ENCODE measurements around the gene NT5C3A. TPM values are rescaled to one million over a fixed set of nuclear protein-coding genes. Genes with fewer than 3 reads are reported as not detected.

Gene NT5C3A
- total and polyA plus RNA-seq, 2 of the 8 experiments (the other 6 are each of a cell fraction or from before 2014, with no cell fraction given), result 7.5 to 22.7 TPM

GRCh38 chr7:33087356-33087755 is 24.8 kb upstream of the NT5C3A start:
- Histone ChIP-seq H3K14ac (ENCODE audit: insufficient read length) (no peak overlapping the region), H3K79me1 (ENCODE audit: low read depth, low read length) (no peaks in the 10 kb centered on the region), H4K8ac (ENCODE audit: extremely low read depth, insufficient read depth, low read length) (no peak overlapping the region), H3K9me3 (ENCODE audit: insufficient read depth in 2 of 2, low read depth in 1 of 2, low read length in 1 of 2) (no peaks in the 10 kb centered on the region), H2AFZ (ENCODE audit: low read length) (no peak overlapping the region), H3K27ac (ENCODE audit: low read depth, low read length) (no peak overlapping the region), H3K4me1 (replicated peaks in 1 of 4; ENCODE audit: control insufficient read depth in 3 of 4, insufficient read depth in 4 of 4, low read length in 3 of 4) (no peaks in the 10 kb centered on the region), H3K79me2 (ENCODE audit: control insufficient read depth in 1 of 2, insufficient read depth in 2 of 2, low read length in 2 of 2) (no peaks in the 10 kb centered on the region), H2BK12ac (ENCODE audit: low read depth, low read length) (no peak overlapping the region), H3K4me2 (ENCODE audit: insufficient read depth in 1 of 2, low read depth in 2 of 2, low read length in 2 of 2) (no peak overlapping the region), H2BK20ac (ENCODE audit: low read length) (no peak overlapping the region), H2BK15ac (ENCODE audit: low read length) (no peak overlapping the region), H4K20me1 (replicated peaks in 1 of 2; ENCODE audit: control insufficient read depth in 1 of 2, insufficient read depth in 2 of 2, low read length in 2 of 2) (no peaks in the 10 kb centered on the region), H4K91ac (replicated peaks; ENCODE audit: insufficient read length, low read length) (no peak overlapping the region), H3K23me2 (ENCODE audit: low read depth, low read length) (no peaks in the 10 kb centered on the region), H3K23ac (ENCODE audit: insufficient read length) (no peak overlapping the region), H2BK5ac (ENCODE audit: low read depth, low read length) (no peak overlapping the region), H3K4me3 (ENCODE audit: extremely low read depth in 1 of 4, insufficient read depth in 2 of 4, low read depth in 3 of 4, low read length in 4 of 4) (no peak overlapping the region), H3K18ac (ENCODE audit: extremely low read depth, low read length) (no peak overlapping the region), H3K56ac (replicated peaks; ENCODE audit: insufficient read length, low read depth, low read length) (no peak overlapping the region), H3K4ac (replicated peaks; ENCODE audit: insufficient read length, low read depth, low read length) (no peak overlapping the region), H2AK5ac (ENCODE audit: low read depth, low read length) (no peak overlapping the region), H3K27me3 (replicated peaks in 1 of 4; ENCODE audit: control insufficient read depth in 3 of 4, extremely low read depth in 1 of 4, insufficient read depth in 3 of 4, low read length in 3 of 4) (no peaks in the 10 kb centered on the region), H3K36me3 (ENCODE audit: control insufficient read depth in 2 of 4, insufficient read depth in 4 of 4, low read length in 3 of 4) (no peaks in the 10 kb centered on the region), H3K9ac (replicated peaks in 1 of 4; ENCODE audit: extremely low read depth in 1 of 4, low read depth in 3 of 4, low read length in 3 of 4) (no peak overlapping the region), H4K5ac (ENCODE audit: insufficient read length, low read depth, low read length) (no peak overlapping the region), H2BK120ac (replicated peaks; ENCODE audit: low read depth, low read length) (no peak overlapping the region)
- FAIRE-seq (no peak), DNase-seq (ENCODE audit: low read depth in 1 of 2, low spot score in 2 of 2) (no peak)
- WGBS, 2 experiments (ENCODE audit: extremely low coverage in 1 of 2, insufficient coverage in 1 of 2, insufficient read length in 1 of 2, insufficient replicate concordance in 2 of 2, low coverage in 1 of 2, low lambda C conversion rate in 2 of 2, missing lambda C conversion rate in 1 of 2), result 68% methylated on average over 2 of the region's 2 CpGs; no CpG with 5 or more reads in 1 of the 2 experiments
- POLR2A ChIA-PET (ENCODE audit: partially characterized antibody), result no interaction called here
- TF ChIP-seq TAF1 (IDR thresholded peaks at IDR 0.05; ENCODE audit: low read depth, low read length), result no peak
- CTCF ChIA-PET (ENCODE audit: partially characterized antibody), result interaction anchor here (1.3 kb wide), 1 partner anchor 11 kb away, joined by 3 read pairs; no protein-coding TSS in a partner anchor

All from H1 (cell line).